Mucosa of descending colon (tissue), 3 donors: Measurements from ENCODE around the gene LRRC27. TPM values are rescaled to one million over a fixed set of nuclear protein-coding genes. Genes with fewer than 3 reads are reported as not detected.

ENCODE experiments used
- ATAC-seq: fragments of 200-7000 bp; cut with Tn5 transposase; one replicate; pipeline ENCODE4 v1.9.1; 2020; ENCODE audit warnings: mild to moderate bottlenecking, moderate library complexity
- DNase-seq, 3 donors: peaks; one replicate each; pipeline ENCODE4 v3.0.0-alpha.2; 2020
- H3K36me3 ChIP-seq: fragments of 200-600 bp; one replicate; pipeline ENCODE4 v1.8.0; 2021; ENCODE audit warnings: low read depth, mild to moderate bottlenecking
- H3K4me1 ChIP-seq: fragments of 200-600 bp; one replicate; pipeline ENCODE4 v1.8.0; 2021; ENCODE audit warnings: low read depth, mild to moderate bottlenecking
- H3K4me3 ChIP-seq: fragments of 200-600 bp; one replicate; pipeline ENCODE4 v1.8.0; 2021; ENCODE audit warnings: mild to moderate bottlenecking
- H3K9me3 ChIP-seq: fragments of 200-600 bp; one replicate; pipeline ENCODE4 v1.8.0; 2021; ENCODE audit warnings: mild to moderate bottlenecking
- CTCF ChIP-seq: fragments of 200-600 bp; IDR thresholded peaks from one replicate; pipeline ENCODE4 v1.8.0; 2022; ENCODE audit warnings: antibody characterized with exemption, mild to moderate bottlenecking
- intact Hi-C, 2 donors: fragments of 100-400 bp; cut with DNase I in 1 of 2; cut with micrococcal nuclease in 1 of 2; formaldehyde crosslinking; loops; one replicate each; pipeline versions ENCODE4 v1.11.0 to v1.11.1; 2022; cut with DNase I, micrococcal nuclease
- total RNA-seq, 3 donors: library from RNA; stranded (reverse); fragmentation: NEBNext Ultra II Directional in 2 of 3; extraction: Animal tissue kit (Norgen Biotek cat#: 25700) in 2 of 3; gene quantifications; one replicate each; pipeline versions ENCODE4 v1.2.1 to v1.2.4, GENCODE V29; 2021 to 2023
- donor health status: DM: no; HTN: no; CAD: no; lungs with moderate emphysema.
- donor health status: DM: no; HTN: no; CAD: no.
- donor health status: DM: no; HTN: yes; CAD: no.

LRRC27 gene
- total RNA-seq, 3 donors from 2014 or later = 6.9 to 12.2 (median 11.1) TPM

- DNase-seq (peak in 2 of 3 donors; percentile 17 to 24), ATAC-seq (no peak)
- H3K36me3 ChIP-seq = no peaks in the 10 kb centered on the region
- H3K4me1 ChIP-seq = no peaks in the 10 kb centered on the region
- H3K4me3 ChIP-seq = no peak overlapping the region
- H3K9me3 ChIP-seq = no peaks in the 10 kb centered on the region
- no peak for TF ChIP-seq CTCF
- intact Hi-C loops = no loop called here
Measured at GRCh38 chr10:132373241-132373955, 41.4 kb downstream of the LRRC27 start.

- Histone ChIP-seq H3K36me3 (no peaks in the 10 kb centered on the region), H3K4me3 (no peak overlapping the region), H3K9me3 (no peaks in the 10 kb centered on the region), H3K4me1 (no peaks in the 10 kb centered on the region)
- DNase-seq = peak in 2 of 3 donors; percentile 17 to 40
- no peak for TF ChIP-seq CTCF
- intact Hi-C loops = no loop called here
- ATAC-seq = no peak
Measured at GRCh38 chr10:132374176-132374575, 42.2 kb downstream of the LRRC27 start.

GRCh38 chr10:132374612-132375011 lies 42.6 kb downstream of the LRRC27 start:
- intact Hi-C loops = no loop called here
- Histone ChIP-seq H3K9me3 (no peaks in the 10 kb centered on the region), H3K4me3 (no peak overlapping the region), H3K36me3 (no peaks in the 10 kb centered on the region), H3K4me1 (no peaks in the 10 kb centered on the region)
- peak in 1 of 3 donors; percentile 29 for DNase-seq
- no peak for ATAC-seq
- no peak for TF ChIP-seq CTCF

- ATAC-seq (no peak), DNase-seq (peak in 1 of 3 donors; percentile 5)
- no peak for TF ChIP-seq CTCF
Measured at GRCh38 chr10:132375116-132375794, 43.3 kb downstream of the LRRC27 start.

GRCh38 chr10:132375795-132376297 lies 43.9 kb downstream of the LRRC27 start:
- ATAC-seq (no peak), DNase-seq (no peak)
- H3K4me3 ChIP-seq = no peak overlapping the region
- TF ChIP-seq CTCF = no peak
- intact Hi-C loops = no loop called here
- no peaks in the 10 kb centered on the region for H3K36me3 ChIP-seq
- H3K9me3 ChIP-seq = no peaks in the 10 kb centered on the region
- H3K4me1 ChIP-seq = no peaks in the 10 kb centered on the region

More at GRCh38 chr10:132375116-132375794, 43.3 kb downstream of the LRRC27 start:
- intact Hi-C loops = no loop called here
- no peaks in the 10 kb centered on the region for H3K36me3 ChIP-seq
- no peaks in the 10 kb centered on the region for H3K9me3 ChIP-seq
- H3K4me3 ChIP-seq = no peak overlapping the region
- no peaks in the 10 kb centered on the region for H3K4me1 ChIP-seq
